ENCODE data around the gene RPEL1.
"Not testable (repeated sequence)": the region's sequence is repeated elsewhere in the genome, so short reads cannot be mapped to it uniquely, and the experiment has no call there.

Gene RPEL1

DNA sequence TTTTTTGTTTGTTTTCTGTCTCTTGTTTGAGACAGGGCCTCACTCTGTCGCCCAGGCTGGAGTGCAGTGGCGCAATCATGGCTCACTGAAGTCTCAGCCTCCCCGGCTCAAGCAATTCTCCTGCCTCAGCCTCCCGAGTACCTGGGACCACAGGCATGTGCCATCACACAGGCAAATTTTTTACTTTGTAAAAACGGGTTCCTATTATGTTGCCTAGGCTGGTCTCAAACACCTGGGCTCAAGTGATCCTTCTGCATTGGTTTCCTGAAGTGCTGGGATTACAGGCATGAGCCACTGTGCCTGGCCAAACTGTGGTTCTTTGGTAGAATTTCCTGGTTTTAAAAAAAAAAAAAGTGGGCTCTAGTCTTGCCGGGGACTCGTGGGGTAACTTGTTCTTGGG, at the start of gene RPEL1:
RPEL1 (plus strand) TSS at position 301 of the 400 bp plus-strand sequence. CDS start 110 bp downstream, outside the sequence.
- not testable (repeated sequence) for DNase-seq (ENCODE audit: low spot score)

- DNase-seq (ENCODE audit: low spot score), result no peak
Measured at GRCh38 chr10:103196516-103196915, 49.2 kb upstream of the RPEL1 start.

DNA sequence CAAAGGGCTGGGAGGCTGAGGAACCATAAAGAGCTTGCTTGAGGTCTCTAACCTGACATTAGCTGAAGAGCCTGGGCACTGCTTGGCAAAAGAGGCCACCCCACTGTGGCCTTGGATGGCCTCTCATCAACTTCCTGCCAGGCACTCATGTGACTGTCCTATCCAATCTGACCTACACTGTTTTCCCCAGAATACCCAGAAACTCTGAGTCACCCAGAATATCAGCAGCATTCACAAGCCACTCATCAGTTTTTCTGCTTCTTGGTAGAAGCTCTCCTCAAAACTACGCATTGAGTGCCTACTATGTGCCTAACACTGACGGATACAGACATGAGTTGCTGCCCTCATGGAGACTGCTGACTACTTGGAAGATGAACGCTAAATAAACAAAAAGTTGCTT, 48.5 kb upstream of the RPEL1 start:
- DNase-seq (ENCODE audit: low spot score), result no peak

DNA sequence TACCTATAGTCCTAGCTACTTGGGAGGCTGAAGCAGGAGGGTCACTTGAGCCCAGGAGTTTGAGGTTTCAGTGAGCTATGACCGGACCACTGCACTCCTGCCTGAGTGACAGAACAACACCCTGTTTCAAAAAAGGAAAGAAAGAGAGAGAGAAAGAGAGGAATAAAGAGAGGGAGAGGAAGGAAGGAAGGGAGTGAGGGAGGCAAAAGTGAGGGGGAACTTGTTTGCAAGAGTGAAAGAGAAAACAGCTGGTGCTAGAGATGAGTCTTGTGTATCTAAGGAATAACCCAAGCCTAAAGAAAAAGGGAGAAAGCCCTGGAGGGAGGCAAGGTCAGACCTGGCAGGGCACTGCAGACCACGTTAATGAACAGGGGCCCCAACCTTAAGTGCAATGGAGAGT, 47.8 kb upstream of the RPEL1 start:
- no peak for DNase-seq (ENCODE audit: low spot score)

- DNase-seq (ENCODE audit: low spot score), result no peak
Measured at GRCh38 chr10:103198648-103199047, 47.0 kb upstream of the RPEL1 start.

GRCh38 chr10:103199488-103199887, 46.2 kb upstream of the RPEL1 start:
- DNase-seq (ENCODE audit: low spot score), result no peak

DNA sequence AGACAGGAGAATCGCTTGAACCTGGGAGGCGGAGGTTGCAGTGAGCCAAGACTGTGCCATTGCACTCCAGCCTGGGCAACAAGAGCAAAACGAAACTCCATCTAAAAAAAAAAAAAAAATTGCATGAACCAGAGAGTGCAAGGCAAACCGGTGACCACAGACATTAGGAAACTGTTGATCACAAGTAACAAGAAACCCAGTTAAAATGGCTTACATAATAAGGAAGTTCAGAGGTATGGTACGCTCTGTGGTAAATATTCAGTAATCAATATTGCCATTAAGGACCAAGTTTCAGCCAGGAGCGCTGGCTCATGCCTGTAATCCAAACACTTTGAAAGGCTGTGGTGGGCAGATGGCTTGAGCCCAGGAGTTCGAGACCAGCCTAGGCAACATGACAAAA, 43.4 kb upstream of the RPEL1 start:
- no peak for DNase-seq (ENCODE audit: low spot score)

- no peak for DNase-seq (ENCODE audit: low spot score)
Measured at GRCh38 chr10:103203466-103203865, 42.2 kb upstream of the RPEL1 start.

DNA sequence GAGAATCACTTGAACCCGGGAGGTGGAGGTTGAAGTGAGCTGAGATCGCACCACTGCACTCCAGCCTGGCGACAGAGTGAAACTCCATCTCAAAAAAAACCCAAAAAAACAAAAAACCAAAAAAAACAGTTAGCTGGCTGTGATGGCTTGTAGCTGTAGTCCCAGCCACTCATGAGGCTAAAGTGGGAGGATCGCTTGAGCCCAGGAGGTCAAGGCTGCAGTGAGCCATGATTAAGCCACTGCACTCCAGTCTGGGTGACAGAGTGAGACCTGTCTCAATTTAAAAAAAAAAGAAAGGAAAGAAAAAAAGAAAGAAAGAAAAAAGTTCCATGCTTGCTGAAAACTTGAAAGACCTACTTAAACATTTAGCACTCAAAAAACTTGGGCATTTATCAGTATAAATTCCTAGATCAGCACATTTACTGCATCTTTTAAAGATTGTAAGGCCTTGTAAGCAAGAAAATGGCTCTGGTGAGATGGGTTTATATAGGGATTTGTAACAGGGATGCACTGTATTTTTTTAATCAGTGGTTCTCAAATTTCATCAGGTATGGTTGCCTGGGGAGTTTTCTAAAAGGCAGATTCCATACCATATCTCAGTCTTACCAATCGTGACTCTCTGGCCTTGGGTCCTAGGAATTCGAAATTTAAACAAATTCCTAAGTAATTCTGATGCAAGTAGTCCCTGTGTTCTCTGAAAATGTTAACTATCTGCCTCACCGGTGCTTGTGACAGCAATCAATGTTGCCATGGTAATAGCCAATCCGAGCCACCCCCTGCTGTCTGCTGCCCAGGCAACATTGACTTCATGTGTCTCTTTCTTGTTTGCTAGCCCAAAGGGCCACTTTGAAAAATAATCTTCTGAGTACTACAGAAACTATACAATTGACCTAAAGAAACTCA, 41.1 kb upstream of the RPEL1 start:
- no peak for DNase-seq (ENCODE audit: low spot score)

DNA sequence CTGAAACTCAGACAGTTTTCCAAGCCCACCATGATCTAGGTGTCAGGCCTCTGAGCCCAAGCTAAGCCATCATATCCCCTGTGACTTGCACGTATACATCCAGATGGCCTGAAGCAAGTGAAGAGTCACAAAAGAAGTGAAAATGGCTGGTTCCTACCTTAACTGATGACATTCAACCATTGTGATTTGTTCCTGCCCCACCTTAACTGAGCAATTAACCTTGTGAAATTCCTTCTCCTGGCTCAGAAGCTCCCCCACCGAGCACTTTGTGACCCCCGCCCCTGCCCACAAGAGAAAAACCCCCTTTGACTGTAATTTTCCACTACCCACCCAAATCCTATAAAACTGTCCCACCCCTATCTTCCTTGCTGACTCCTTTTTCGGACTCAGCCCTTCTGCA, 40.3 kb upstream of the RPEL1 start:
- not testable (repeated sequence) for DNase-seq (ENCODE audit: low spot score)

GRCh38 chr10:103206715-103207114, 39.0 kb upstream of the RPEL1 start:
- not testable (repeated sequence) for DNase-seq (ENCODE audit: low spot score)

DNA sequence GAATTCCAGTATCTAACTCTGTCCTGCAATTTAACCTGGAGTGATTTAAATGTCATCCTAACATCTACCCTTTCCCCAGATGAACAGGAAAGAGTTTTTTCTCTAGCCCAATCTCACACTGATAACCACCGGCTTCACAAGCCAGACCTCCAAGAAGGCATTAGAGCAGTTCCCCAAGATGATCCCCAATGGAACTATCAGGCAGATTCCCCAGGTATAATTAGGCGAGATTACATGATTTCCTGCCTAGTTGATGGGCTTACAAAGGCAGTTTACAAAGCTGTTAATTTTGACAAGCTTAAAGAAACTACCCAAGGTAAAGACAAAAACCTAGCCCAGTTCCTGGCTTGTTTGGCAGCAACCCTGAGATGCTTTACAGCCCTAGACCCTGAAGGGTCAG, 38.5 kb upstream of the RPEL1 start:
- DNase-seq (ENCODE audit: low spot score), result no peak

DNA sequence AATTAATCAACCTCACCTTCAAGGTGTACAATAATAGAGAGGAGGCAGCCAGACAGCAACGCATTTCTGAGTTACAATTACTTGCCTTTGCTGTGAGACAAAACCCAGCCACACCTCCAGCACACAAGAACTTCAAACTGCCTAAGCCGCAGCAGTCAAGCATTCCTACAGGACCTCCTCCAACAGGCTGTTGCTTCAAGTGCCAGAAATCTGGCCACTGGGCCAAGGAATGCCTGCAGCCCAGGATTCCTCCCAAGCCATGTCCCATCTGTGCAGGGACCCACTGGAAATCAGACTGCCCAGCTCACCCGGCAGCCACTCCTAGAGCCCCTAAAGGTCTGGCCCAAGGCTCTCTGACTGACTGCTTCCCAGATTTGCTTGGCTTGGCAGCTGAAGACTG, 38.0 kb upstream of the RPEL1 start:
- DNase-seq (ENCODE audit: low spot score), result not testable (repeated sequence)

GRCh38 chr10:103210262-103210661, 35.4 kb upstream of the RPEL1 start:
- DNase-seq (ENCODE audit: low spot score), result not testable (repeated sequence)

DNA sequence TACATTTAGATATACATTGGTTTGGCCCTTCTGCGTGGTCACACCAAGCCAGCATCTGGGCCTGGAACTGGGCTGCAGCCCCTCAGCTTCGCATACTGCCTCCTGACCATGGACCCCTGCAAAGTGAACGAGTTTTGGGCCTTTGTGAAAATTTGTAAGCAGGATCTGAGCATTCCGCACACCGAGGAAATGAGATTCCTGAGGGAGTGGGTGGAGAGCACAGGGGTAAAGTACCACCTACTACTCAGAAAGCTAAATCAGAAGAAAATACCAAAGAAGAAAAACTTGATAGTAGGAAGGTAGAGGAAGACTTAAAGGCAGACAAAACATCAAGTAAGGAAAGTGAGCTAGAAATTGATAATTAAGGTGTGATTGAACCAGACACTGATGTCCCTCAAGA, 30.1 kb upstream of the RPEL1 start:
- DNase-seq (ENCODE audit: low spot score), result no peak

- not testable (repeated sequence) for DNase-seq (ENCODE audit: low spot score)
Measured at GRCh38 chr10:103216362-103216761, 29.3 kb upstream of the RPEL1 start.

- no peak for DNase-seq (ENCODE audit: low spot score)
Measured at GRCh38 chr10:103224133-103224532, 21.6 kb upstream of the RPEL1 start.

DNA sequence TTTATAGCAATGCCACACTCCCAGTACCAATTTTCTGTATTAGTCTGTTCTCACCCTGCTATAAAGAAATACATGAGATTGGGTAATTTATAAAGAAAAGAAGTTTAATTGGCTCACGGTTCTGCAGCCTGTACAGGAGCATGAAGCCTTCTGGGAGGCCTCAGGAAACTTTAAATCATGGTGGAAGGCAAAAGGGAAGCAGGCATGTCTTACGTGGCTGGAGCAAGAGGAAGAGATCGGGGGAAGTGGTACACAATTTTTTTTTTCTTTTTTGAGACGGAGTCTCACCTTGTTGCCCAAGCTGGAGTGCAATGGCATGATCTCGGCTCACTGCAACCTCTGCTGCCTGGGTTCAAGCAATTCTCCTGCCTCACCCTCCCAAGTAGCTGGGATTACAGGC, 21.0 kb upstream of the RPEL1 start:
- not testable (repeated sequence) for DNase-seq (ENCODE audit: low spot score)

GRCh38 chr10:103225939-103226338, 19.7 kb upstream of the RPEL1 start:
- no peak for DNase-seq (ENCODE audit: low spot score)

GRCh38 chr10:103227416-103227815, 18.3 kb upstream of the RPEL1 start:
- no peak for DNase-seq (ENCODE audit: low spot score)

- no peak for DNase-seq (ENCODE audit: low spot score)
Measured at GRCh38 chr10:103231047-103231551, 14.6 kb upstream of the RPEL1 start.

- no peak for DNase-seq (ENCODE audit: low spot score)
Measured at GRCh38 chr10:103232131-103232673, 13.5 kb upstream of the RPEL1 start.

GRCh38 chr10:103232772-103233488, 12.8 kb upstream of the RPEL1 start:
- DNase-seq (ENCODE audit: low spot score), result no peak

Data from NAMALWA (cell line).